ENCODE measurements around the gene TRMT13. TPM values are rescaled to one million over a fixed set of nuclear protein-coding genes. Genes with fewer than 3 reads are reported as not detected.

The TRMT13 gene
- polyA plus RNA-seq, 1 donor (not counting 4 experiments of a cell fraction or from before 2014, with no cell fraction given): 15.3 TPM

GRCh38 chr1:100115524-100115923 is 17.4 kb upstream of the TRMT13 start:
- Histone ChIP-seq H3K27me3 (ENCODE audit: control insufficient read depth, extremely low read depth, insufficient read depth, low read length) (no peaks in the 10 kb centered on the region), H3K27ac (ENCODE audit: control insufficient read depth, insufficient read depth, low read length) (no peak overlapping the region), H3K36me3 (ENCODE audit: control insufficient read depth in 2 of 2, extremely low read depth in 1 of 2, insufficient read depth in 2 of 2, low read length in 2 of 2) (peaks cover 2 to 6% of the 10 kb centered on the region in 2 experiments), H3K4me2 (ENCODE audit: control insufficient read depth, extremely low read depth, insufficient read depth, low read depth, low read length) (no peak overlapping the region), H3K4me1 (ENCODE audit: control insufficient read depth, extremely low read depth, insufficient read depth, low read length) (no peaks in the 10 kb centered on the region), H3K9me1 (ENCODE audit: control insufficient read depth, extremely low read depth, insufficient read depth, low read length) (no peaks in the 10 kb centered on the region), H3K79me2 (ENCODE audit: control insufficient read depth, insufficient read depth, low read length) (no peaks in the 10 kb centered on the region), H2AFZ (ENCODE audit: control insufficient read depth, low read length) (no peak overlapping the region), H3K9me3 (ENCODE audit: control insufficient read depth, low read depth, low read length) (no peaks in the 10 kb centered on the region), H3K9ac (ENCODE audit: control insufficient read depth, extremely low read depth, insufficient read depth, low read length) (no peak overlapping the region), H4K20me1 (ENCODE audit: control insufficient read depth, extremely low read depth, insufficient read depth, low read length) (no peaks in the 10 kb centered on the region), H3K4me3 (ENCODE audit: control insufficient read depth in 2 of 3, extremely low read depth in 1 of 3, insufficient read depth in 2 of 3, low read depth in 1 of 3, low read length in 3 of 3) (no peak overlapping the region)
- FAIRE-seq (no peak), DNase-seq (ENCODE audit: low read depth, low spot score) (no peak)
- dilution Hi-C loops (cut with MboI; ENCODE audit: extremely low pct_ligation_motif_present, low sequenced_read_pairs): no loop called here
- TF ChIP-seq CTCF (optimal IDR thresholded peaks at IDR 0.05 in 1 of 3, IDR thresholded peaks at IDR 0.05 in 1 of 3, conservative IDR thresholded peaks at IDR 0.05 in 1 of 3; ENCODE audit: extremely low read depth in 1 of 3, insufficient read depth in 2 of 3, low read length in 3 of 3): no peak
- no peak for TF ChIP-seq EZH2 (IDR thresholded peaks at IDR 0.05; ENCODE audit: low read length)

GRCh38 chr1:100122177-100122576 is 10.8 kb upstream of the TRMT13 start:
- Histone ChIP-seq H3K9ac (ENCODE audit: control insufficient read depth, extremely low read depth, insufficient read depth, low read length) (no peak overlapping the region), H3K27ac (ENCODE audit: control insufficient read depth, insufficient read depth, low read length) (no peak overlapping the region), H3K4me1 (ENCODE audit: control insufficient read depth, extremely low read depth, insufficient read depth, low read length) (no peaks in the 10 kb centered on the region), H3K36me3 (ENCODE audit: control insufficient read depth in 2 of 2, extremely low read depth in 1 of 2, insufficient read depth in 2 of 2, low read length in 2 of 2) (peaks cover 2 to 6% of the 10 kb centered on the region in 2 experiments), H2AFZ (ENCODE audit: control insufficient read depth, low read length) (no peak overlapping the region), H3K79me2 (ENCODE audit: control insufficient read depth, insufficient read depth, low read length) (peaks cover 7% of the 10 kb centered on the region), H3K27me3 (ENCODE audit: control insufficient read depth, extremely low read depth, insufficient read depth, low read length) (no peaks in the 10 kb centered on the region), H3K9me1 (ENCODE audit: control insufficient read depth, extremely low read depth, insufficient read depth, low read length) (no peaks in the 10 kb centered on the region), H4K20me1 (ENCODE audit: control insufficient read depth, extremely low read depth, insufficient read depth, low read length) (no peaks in the 10 kb centered on the region), H3K4me3 (ENCODE audit: control insufficient read depth in 2 of 3, extremely low read depth in 1 of 3, insufficient read depth in 2 of 3, low read depth in 1 of 3, low read length in 3 of 3) (no peak overlapping the region), H3K4me2 (ENCODE audit: control insufficient read depth, extremely low read depth, insufficient read depth, low read depth, low read length) (no peak overlapping the region), H3K9me3 (ENCODE audit: control insufficient read depth, low read depth, low read length) (no peaks in the 10 kb centered on the region)
- DNase-seq (ENCODE audit: low read depth, low spot score) (no peak), FAIRE-seq (no peak)
- TF ChIP-seq CTCF (optimal IDR thresholded peaks at IDR 0.05 in 1 of 3, IDR thresholded peaks at IDR 0.05 in 1 of 3, conservative IDR thresholded peaks at IDR 0.05 in 1 of 3; ENCODE audit: extremely low read depth in 1 of 3, insufficient read depth in 2 of 3, low read length in 3 of 3) (no peak), EZH2 (IDR thresholded peaks at IDR 0.05; ENCODE audit: low read length) (no peak)
- dilution Hi-C loops (cut with MboI; ENCODE audit: extremely low pct_ligation_motif_present, low sequenced_read_pairs): no loop called here

All from keratinocyte (primary cell).